Glutamatergic neuron (in vitro differentiated cells): Measurements from ENCODE around the gene SPAG5. TPM values are rescaled to one million over a fixed set of nuclear protein-coding genes. Genes with fewer than 3 reads are reported as not detected.
"Not testable (repeated sequence)": the region's sequence is repeated elsewhere in the genome, so short reads cannot be mapped to it uniquely, and the experiment has no call there.

Source experiments
- DNase-seq: peaks from one replicate; pipeline ENCODE4 v3.0.0; 2022
- H3K27ac Mint-ChIP-seq: one replicate; pipeline ENCODE4 v1.8.0; 2020; ENCODE audit warnings: mild to moderate bottlenecking, mixed read lengths, inconsistent platforms; ENCODE audit not compliant: unreplicated experiment
- H3K27me3 Mint-ChIP-seq: one replicate; pipeline ENCODE4 v1.8.0; 2020; ENCODE audit warnings: mild to moderate bottlenecking, moderate library complexity, mixed read lengths, inconsistent platforms; ENCODE audit not compliant: unreplicated experiment
- H3K36me3 Mint-ChIP-seq: one replicate; pipeline ENCODE4 v1.8.0; 2020; ENCODE audit warnings: mild to moderate bottlenecking, mixed read lengths, inconsistent platforms; ENCODE audit not compliant: unreplicated experiment
- H3K4me1 Mint-ChIP-seq: one replicate; pipeline ENCODE4 v1.8.0; 2020; ENCODE audit warnings: mild to moderate bottlenecking, low read depth, mixed read lengths, inconsistent platforms; ENCODE audit not compliant: unreplicated experiment
- H3K4me3 Mint-ChIP-seq: one replicate; pipeline ENCODE4 v1.8.0; 2020; ENCODE audit warnings: mild to moderate bottlenecking, mixed read lengths, inconsistent platforms; ENCODE audit not compliant: unreplicated experiment
- H3K9me3 Mint-ChIP-seq: one replicate; pipeline ENCODE4 v1.8.0; 2020; ENCODE audit warnings: mild to moderate bottlenecking, moderate library complexity, mixed read lengths, inconsistent platforms; ENCODE audit not compliant: unreplicated experiment
- CTCF ChIP-seq: fragments of 200-600 bp; sonication (generic); IDR thresholded peaks from one replicate; pipeline ENCODE4 v1.5.0; 2021; ENCODE audit not compliant: partially characterized antibody, unreplicated experiment
- total RNA-seq: library from RNA; stranded (reverse); fragmentation: NEBNext Ultra II Directional; extraction: Animal tissue kit (Norgen Biotek cat#: 25700); gene quantifications from one replicate; pipeline ENCODE4 v1.2.1, GENCODE V29; 2021; ENCODE audit not compliant: unreplicated experiment

SPAG5 gene
- total RNA-seq, 1 donor from 2014 or later: 31.5 TPM

GRCh38 chr17:28612936-28613872 lies 14.4 kb upstream of the SPAG5 start:
- peak overlapping the region; percentile 30 for H3K4me3 Mint-ChIP-seq
- peaks cover 3% of the 10 kb centered on the region for H3K9me3 Mint-ChIP-seq
- peaks cover 4% of the 10 kb centered on the region for H3K36me3 Mint-ChIP-seq
- H3K4me1 Mint-ChIP-seq: peaks cover 3% of the 10 kb centered on the region
- peak; percentile 71 for TF ChIP-seq CTCF
- peak overlapping the region; percentile 64 for H3K27ac Mint-ChIP-seq
- H3K27me3 Mint-ChIP-seq: peaks cover 3% of the 10 kb centered on the region
- peak; percentile 60 for DNase-seq

- DNase-seq: no peak
- peak overlapping the region; percentile 64 for H3K27ac Mint-ChIP-seq
- no peak overlapping the region for H3K4me3 Mint-ChIP-seq
- H3K36me3 Mint-ChIP-seq: peaks cover 4% of the 10 kb centered on the region
- H3K4me1 Mint-ChIP-seq: peaks cover 3% of the 10 kb centered on the region
- peaks cover 3% of the 10 kb centered on the region for H3K27me3 Mint-ChIP-seq
- no peak for TF ChIP-seq CTCF
- peaks cover 3% of the 10 kb centered on the region for H3K9me3 Mint-ChIP-seq
These were observed 13.7 kb upstream of the SPAG5 start for GRCh38 chr17:28612531-28612930.

- no peak overlapping the region for H3K27ac Mint-ChIP-seq
- peaks cover 4% of the 10 kb centered on the region for H3K36me3 Mint-ChIP-seq
- H3K27me3 Mint-ChIP-seq: peaks cover 5% of the 10 kb centered on the region
- no peak for DNase-seq
- no peak overlapping the region for H3K4me3 Mint-ChIP-seq
- H3K9me3 Mint-ChIP-seq: peaks cover 2% of the 10 kb centered on the region
- peaks cover 3% of the 10 kb centered on the region for H3K4me1 Mint-ChIP-seq
- TF ChIP-seq CTCF: no peak
These were observed 11.6 kb upstream of the SPAG5 start for GRCh38 chr17:28610376-28610775.

- H3K27me3 Mint-ChIP-seq, H3K4me3 Mint-ChIP-seq, H3K36me3 Mint-ChIP-seq, H3K27ac Mint-ChIP-seq, H3K9me3 Mint-ChIP-seq, H3K4me1 Mint-ChIP-seq: not testable (repeated sequence)
- DNase-seq: peak; percentile 21
These were observed 5.2 kb upstream of the SPAG5 start for GRCh38 chr17:28604031-28604430.

- Mint-ChIP-seq H3K9me3 (peaks cover 3% of the 10 kb centered on the region), H3K4me1 (peaks cover 9% of the 10 kb centered on the region), H3K36me3 (no peaks in the 10 kb centered on the region), H3K27ac (peak overlapping the region; percentile 90), H3K27me3 (peaks cover 2% of the 10 kb centered on the region), H3K4me3 (peak overlapping the region; percentile 94)
- TF ChIP-seq CTCF: no peak
- no peak for DNase-seq
These were observed 723 bp upstream of the SPAG5 start for GRCh38 chr17:28599311-28600184.
